Activated effector memory CD4-positive, alpha-beta T cell treated with anti-CD3 and anti-CD28 coated beads, Interleukin-2, amount 50 U/mL, for 16 hours (primary cell): ENCODE results near the gene FARP2.

Experiments
- DNase-seq: peaks from one replicate; pipeline ENCODE4 v3.0.0-alpha.2; 2020

The FARP2 gene

GRCh38 chr2:241329669-241330615, 26.1 kb upstream of the FARP2 start:
- DNase-seq, result no peak

DNA sequence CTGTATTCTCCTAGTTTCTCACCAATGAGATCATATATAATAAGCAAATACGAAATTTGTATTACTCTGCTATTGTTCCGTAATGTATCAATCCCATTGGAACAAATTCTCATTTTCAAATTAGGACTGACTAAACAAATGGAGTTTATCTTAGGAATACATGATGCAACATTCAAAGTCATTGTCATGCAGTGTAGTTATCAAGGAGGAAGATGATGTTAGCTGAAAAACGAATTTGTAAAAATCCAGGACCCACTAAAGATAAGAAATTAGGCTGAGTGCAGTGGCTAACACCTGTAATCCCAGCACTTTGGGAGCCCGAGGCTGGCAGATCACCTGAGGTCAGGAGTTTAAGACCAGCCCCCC, 25.5 kb upstream of the FARP2 start:
- DNase-seq, result no peak

GRCh38 chr2:241334813-241335212, 21.3 kb upstream of the FARP2 start:
- DNase-seq, result no peak

DNA sequence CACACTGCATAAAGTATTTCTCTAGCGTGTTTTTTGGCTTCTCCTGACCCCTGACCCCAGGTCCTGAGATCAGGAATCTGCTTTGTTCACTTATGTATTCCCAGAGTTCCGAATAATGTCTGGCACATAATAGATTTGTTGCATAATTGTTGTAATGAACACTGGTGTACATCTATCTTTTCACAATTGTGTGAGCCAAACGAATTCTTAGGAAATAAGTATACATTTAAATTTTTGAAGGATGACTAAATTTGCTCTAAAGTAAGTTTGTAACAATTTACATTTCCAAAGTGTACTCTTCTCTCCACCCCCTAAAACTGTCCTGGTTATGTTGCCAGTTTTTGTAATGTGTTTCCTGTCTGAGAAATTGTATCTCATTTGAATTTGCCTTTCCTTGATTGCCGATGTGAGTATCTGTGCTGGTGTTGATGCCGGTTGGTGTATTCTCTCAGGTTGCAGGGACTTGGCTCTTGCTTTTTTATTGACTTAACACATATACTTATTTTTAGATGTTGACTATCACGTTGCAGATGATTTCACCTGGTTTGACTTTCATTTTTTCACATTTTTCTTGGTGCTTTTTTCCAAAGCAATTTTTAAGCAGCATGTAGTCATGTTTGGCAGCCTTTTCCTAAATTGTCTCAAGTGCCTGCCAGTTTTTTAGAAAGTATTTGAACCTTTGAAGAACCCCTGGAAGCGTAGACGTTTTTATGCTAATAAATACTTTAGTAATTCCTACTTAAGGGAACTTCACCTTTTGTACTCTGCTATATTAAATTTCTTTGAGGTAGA, 16.1 kb upstream of the FARP2 start:
- DNase-seq, result no peak

DNA sequence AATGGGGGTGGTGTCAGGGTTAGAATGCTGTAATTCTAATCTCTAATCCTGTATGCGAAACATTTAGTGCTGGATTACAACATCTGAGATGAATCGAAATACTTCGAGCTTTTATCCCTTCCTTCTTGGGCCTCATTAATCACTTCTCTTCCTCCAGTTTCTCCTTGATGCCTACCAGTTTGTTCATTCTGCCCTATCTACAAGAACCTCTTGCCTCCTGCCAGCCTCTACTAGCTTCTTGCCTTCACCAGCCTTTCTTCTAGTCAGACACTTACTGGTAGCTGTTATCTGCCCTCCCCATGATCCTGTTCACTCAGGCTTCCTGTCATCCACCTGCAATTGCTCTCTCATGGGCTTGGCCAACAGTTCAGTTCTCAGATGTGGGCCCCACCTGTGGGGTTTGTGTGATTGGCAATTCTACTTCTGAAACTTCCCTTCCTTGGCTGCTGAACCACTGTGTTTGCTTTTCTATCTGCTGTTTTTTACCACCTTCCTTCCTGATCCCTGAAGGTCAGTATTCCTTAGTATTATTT, 15.4 kb upstream of the FARP2 start:
- DNase-seq, result no peak

GRCh38 chr2:241344925-241345651, 11.0 kb upstream of the FARP2 start:
- no peak for DNase-seq

DNA sequence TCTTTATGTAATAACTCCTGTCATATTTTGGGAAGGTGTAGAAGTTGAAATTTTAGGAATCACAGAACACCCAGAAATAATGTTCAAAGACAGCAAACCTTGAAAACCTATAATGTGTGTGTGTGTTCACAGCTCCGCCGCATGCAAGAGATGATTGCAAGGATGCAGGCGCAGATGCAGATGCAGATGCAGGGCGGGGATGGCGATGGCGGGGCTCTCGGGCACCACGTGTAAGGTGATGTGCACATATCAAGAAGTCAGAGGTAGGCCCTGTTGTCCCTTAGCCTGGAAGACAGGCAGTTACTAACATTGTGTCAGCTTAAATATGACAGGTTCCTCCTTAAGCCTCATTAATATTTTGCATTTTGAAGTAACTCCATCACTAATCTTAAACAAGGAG, 6.1 kb upstream of the FARP2 start:
- DNase-seq, result no peak

GRCh38 chr2:241350530-241350877, 5.6 kb upstream of the FARP2 start:
- DNase-seq, result no peak

DNA sequence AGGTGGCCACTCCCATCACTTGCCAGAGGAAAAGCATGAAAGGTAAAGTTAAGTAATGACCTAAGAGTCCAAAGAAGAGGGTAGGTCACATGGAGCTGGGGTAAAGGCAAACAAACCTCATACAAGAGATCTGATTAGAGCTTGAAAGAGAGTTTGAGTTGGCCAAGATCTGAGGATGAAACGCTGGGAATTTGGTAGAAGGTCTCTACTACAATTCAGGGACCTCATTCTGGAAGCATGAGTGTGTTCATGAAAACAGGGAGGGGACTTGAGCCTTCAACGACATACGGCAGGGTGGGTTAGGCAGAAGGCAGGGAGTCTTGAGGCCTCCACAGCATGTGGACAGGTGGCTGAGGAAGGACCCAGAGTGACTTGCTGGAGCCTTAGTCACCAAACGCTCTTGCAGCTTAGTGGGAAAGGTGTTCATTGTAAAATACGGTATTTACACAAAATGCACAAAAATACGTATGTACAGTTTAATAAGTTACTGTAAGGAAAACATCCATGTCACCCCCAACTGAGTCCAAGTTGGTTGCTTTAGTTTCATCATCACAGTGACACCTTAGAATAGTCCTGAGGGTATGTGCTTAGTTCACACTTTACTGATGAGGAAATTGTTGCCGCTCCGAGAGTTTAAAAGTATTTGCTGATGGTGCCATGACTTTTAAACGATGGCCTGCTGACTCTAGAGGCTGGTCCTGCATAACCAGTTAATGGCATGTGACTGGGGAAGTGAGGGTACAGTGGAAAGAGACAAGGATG, 5.0 kb upstream of the FARP2 start:
- DNase-seq, result no peak

- no peak for DNase-seq
Measured at GRCh38 chr2:241351640-241352031, 4.4 kb upstream of the FARP2 start.

GRCh38 chr2:241352227-241352626, 3.9 kb upstream of the FARP2 start:
- DNase-seq, result no peak

GRCh38 chr2:241354668-241355658, 1.1 kb upstream of the FARP2 start:
- DNase-seq, result peak; percentile 92

DNA sequence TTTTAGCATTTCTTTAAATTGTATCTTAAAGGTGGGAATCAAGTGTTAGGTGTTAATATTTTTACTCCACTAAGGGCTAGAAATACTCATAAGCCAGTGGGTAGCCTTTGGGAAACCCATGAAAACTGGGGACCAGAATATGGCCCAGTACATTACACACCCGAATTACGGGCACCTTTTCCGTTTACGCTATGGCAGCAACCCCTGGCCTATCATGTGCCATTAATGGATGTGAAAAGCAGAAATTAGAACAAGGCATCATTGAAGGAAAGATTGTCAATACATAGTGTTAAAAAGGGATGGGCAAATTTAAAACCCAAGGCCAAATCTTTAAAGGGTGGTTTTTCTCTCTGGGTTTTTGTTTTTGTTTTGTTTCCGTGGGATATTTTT, 781 bp downstream of the FARP2 start:
- no peak for DNase-seq

GRCh38 chr2:241357531-241357930, 1.4 kb downstream of the FARP2 start:
- DNase-seq, result no peak

GRCh38 chr2:241358470-241358869, 2.4 kb downstream of the FARP2 start:
- DNase-seq, result no peak

- DNase-seq, result no peak
Measured at GRCh38 chr2:241359481-241360045, 3.5 kb downstream of the FARP2 start.

DNA sequence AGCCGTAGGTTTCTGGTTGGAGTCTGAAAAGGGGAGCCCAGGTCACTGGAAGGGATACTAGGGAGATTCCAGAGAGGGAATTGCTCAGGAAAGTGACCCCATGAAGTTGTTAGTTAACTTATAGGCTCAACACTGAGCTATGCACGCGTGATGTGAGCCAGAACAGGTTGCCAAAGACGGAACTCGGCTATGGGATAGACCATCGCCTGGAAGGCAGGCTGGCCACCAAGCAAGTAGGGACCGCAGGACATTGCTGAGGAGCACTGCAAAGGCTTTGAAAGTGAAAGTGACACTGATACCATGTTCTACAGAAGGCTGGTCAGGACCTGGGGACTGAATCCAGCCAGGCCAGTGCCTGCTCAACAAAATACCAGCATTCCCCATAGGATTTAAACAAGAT, 7.3 kb downstream of the FARP2 start:
- DNase-seq, result no peak

- no peak for DNase-seq
Measured at GRCh38 chr2:241364781-241365180, 8.7 kb downstream of the FARP2 start.

GRCh38 chr2:241366678-241367077, 10.6 kb downstream of the FARP2 start:
- no peak for DNase-seq

GRCh38 chr2:241368643-241369042, 12.6 kb downstream of the FARP2 start:
- no peak for DNase-seq
